Gastroesophageal sphincter (tissue), 3 donors: ENCODE results near the gene FOXRED2.

Source experiments
- CTCF ChIP-seq, 4 experiments: fragments of 200-600 bp in 2 of 4; fragments of 450-650 bp in 2 of 4; sonication (generic) in 1 of 4; IDR thresholded peaks; one replicate each; pipeline ENCODE4 v1.5.1; 2017 to 2019; ENCODE audit warnings: antibody characterized with exemption in 4 of 4, mild to moderate bottlenecking in 2 of 4, moderate library complexity in 2 of 4
- EP300 ChIP-seq: sonication (generic); formaldehyde crosslinking; IDR thresholded peaks from one replicate; pipeline ENCODE4 v1.6.1; 2017; ENCODE audit warnings: antibody characterized with exemption, mild to moderate bottlenecking
- POLR2A ChIP-seq, 2 donors: fragments of 450-650 bp; IDR thresholded peaks; one replicate each; pipeline ENCODE4 v1.6.1; 2017; ENCODE audit warnings: antibody characterized with exemption in 2 of 2, mild to moderate bottlenecking in 2 of 2, moderate library complexity in 1 of 2

GRCh38 chr22:36507518-36508010 lies 724 bp upstream of the FOXRED2 start:
- TF ChIP-seq CTCF (IDR thresholded peaks at IDR 0.05), result no peak
- no peak for TF ChIP-seq EP300
- TF ChIP-seq POLR2A (IDR thresholded peaks at IDR 0.05), result no peak
